Suppressor macrophage treated with lipopolysaccharide for 1 hour (primary cell): Measurements from ENCODE around the gene PSG4.
A peak's percentile ranks its signal among the peaks of the same experiment; 100 is the strongest.
"Not testable (repeated sequence)": the region's sequence is repeated elsewhere in the genome, so short reads cannot be mapped to it uniquely, and the experiment has no call there.

Experiments
- DNase-seq, 3 donors: peaks; one replicate each; pipeline ENCODE4 v3.0.0-alpha.2; 2020 to 2022

Gene PSG4

GRCh38 chr19:43205471-43206105, at the start of gene PSG4:
PSG4 (minus strand) TSS chr19:43205638; CDS start chr19:43205536, 102 bp downstream.
- peak in 1 of 3 donors; percentile 45 for DNase-seq

- DNase-seq: not testable (repeated sequence)
Observed at GRCh38 chr19:43251428-43251827, 46.0 kb upstream of the PSG4 start.

- DNase-seq: not testable (repeated sequence)
Observed at GRCh38 chr19:43250296-43250695, 44.9 kb upstream of the PSG4 start.

GRCh38 chr19:43248635-43249002, 43.2 kb upstream of the PSG4 start:
- not testable (repeated sequence) for DNase-seq

DNA sequence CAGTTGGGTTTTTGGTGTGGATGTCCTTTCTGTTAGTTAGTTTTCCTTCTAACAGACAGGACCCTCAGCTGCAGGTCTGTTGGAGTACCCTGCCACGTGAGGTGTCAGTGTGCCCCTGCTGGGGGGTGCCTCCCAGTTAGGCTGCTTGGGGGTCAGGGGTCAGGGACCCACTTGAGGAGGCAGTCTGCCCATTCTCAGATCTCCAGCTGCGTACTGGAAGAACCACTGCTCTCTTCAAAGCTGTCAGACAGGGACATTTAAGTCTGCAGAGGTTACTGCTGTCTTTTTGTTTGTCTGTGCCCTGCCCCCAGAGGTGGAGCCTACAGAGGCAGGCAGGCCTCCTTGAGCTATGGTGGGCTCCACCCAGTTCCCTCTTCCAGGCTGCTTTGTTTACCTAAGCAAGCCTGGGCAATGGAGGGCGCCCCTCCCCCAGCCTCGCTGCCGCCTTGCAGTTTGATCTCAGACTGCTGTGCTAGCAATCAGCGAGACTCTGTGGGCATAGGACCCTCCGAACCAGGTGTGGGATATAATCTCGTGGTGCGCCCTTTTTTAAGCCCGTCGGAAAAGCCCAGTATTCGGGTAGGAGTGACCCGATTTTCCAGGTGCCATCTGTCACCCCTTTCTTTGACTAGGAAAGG, 41.9 kb upstream of the PSG4 start:
- not testable (repeated sequence) for DNase-seq

GRCh38 chr19:43245848-43246247, 40.4 kb upstream of the PSG4 start:
- DNase-seq: not testable (repeated sequence)

DNA sequence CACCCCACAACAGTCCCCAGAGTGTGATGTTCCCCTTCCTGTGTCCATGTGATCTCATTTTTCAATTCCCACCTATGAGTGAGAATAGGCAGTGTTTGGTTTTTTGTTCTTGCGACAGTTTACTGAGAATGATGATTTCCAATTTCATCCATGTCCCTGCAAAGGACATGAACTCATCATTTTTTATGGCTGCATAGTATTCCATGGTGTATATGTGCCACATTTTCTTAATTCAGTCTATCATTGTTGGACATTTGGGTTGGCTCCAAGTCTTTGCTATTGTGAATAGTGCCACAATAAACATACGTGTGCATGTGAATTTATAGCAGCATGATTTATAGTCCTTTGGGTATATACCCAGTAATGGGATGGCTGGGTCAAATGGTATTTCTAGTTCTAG, 36.8 kb upstream of the PSG4 start:
- DNase-seq: not testable (repeated sequence)

DNA sequence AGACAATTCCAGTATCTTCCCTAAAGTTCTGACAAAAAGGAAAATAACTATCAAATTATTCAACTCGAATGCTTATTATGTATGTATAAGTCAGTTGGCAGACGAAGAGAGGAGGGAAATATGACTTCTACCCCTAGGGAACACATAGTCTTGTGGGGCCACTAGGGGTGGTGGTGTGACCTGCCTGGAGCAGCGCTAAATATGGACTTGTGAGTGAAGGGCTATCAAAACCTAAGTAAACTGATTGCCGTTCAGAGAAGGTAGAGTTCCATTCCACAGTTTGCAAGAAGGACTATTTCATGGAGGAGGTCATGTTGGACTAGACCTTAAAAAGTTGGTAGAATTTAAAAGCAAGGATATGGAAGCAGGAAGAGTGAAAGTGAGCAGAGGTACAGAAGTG, 32.8 kb upstream of the PSG4 start:
- DNase-seq: not testable (repeated sequence)

- DNase-seq: not testable (repeated sequence)
Observed at GRCh38 chr19:43235686-43236085, 30.2 kb upstream of the PSG4 start.

DNA sequence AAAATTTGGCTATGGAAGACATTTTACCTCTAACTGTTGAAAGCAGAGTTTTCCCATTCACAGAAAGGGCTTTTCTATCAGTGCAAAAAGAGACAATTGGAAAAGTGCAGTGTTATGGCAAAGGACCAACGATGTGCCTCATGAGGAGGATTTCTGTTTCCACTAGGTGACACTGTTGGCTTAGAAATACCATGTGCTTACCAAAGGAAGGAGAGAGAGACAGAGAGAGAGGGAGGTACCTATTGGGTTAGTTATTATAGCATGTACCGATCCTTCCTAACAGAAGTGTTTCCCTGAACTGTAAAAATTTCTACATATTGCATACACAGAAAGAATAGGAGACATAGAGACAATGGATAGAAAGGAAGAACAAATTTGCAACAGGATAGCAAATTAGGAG, 23.9 kb upstream of the PSG4 start:
- DNase-seq: no peak

- DNase-seq: not testable (repeated sequence)
Observed at GRCh38 chr19:43228730-43229129, 23.3 kb upstream of the PSG4 start.

DNA sequence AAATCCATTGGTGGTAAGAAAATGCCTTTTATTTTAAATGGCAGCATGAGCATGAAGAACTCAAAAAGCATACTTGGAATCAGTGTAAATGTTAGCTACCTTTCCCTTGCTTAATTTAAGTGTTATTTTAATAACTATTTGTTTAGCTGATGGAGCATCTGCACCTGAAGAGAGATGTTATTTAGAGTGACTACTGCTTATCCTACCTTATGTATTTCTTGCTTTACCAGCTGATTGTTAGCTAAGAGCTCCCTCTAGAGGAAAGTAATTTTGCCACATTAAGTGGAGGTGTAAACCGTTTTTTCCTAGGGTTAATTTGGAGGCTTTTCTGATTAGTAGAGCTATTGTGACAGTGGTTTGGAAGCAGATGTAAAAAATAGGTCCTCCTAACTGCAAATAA, 21.5 kb upstream of the PSG4 start:
- DNase-seq: not testable (repeated sequence)

DNA sequence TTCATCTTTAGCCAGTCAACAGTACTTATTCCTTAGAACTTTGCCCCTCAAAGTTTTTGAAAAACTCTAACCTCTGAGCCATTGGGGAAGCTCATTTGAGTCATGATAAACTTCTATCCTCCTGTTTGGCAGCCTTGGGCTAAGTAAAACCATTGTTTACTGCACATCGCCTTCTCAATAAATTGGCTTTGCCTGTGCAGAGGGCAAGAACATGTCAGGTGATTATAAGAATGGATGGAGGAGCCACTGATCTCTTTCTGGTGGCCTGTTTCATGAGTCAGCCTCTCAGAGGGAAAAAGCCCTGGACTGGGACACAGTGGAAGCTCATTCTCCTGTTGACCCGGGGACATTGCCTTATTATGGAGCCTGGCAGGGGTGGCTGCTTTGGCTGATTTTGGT, 19.4 kb upstream of the PSG4 start:
- DNase-seq: no peak

DNA sequence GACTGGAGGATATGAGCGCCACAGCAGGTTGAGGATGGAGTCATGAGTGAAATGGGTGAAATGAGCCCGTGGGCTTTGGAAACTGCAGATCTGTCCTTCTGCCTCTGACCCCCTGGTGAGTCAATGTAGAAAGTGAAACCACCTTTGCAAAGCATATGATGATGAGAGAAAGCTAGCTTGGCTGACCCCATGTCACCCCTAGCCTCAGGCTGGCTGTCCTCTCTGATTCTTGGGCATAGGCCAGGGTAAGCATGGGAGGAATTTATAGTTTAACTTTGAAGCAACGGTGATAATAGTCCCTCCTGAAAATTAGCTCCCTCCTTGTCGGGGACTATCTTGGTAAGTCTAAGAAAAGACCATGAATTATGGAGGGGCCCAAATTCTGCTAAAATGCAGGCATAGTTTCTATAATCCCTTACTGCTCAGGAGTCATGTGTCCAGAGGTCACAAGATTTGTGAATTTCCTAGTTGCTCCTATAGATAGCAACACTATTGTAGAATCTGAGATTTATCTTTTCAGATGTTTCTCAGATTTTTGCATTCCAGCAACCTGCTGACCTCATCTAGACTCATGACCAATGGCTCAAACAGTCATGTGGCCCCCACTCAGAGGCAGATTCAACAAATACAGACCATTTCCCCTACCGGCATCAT, 18.9 kb upstream of the PSG4 start:
- DNase-seq: not testable (repeated sequence)

GRCh38 chr19:43221891-43222290, 16.5 kb upstream of the PSG4 start:
- not testable (repeated sequence) for DNase-seq

GRCh38 chr19:43219136-43219535, 13.7 kb upstream of the PSG4 start:
- DNase-seq: not testable (repeated sequence)

- DNase-seq: not testable (repeated sequence)
Observed at GRCh38 chr19:43215881-43216280, 10.4 kb upstream of the PSG4 start.

- no peak for DNase-seq
Observed at GRCh38 chr19:43207991-43208390, 2.6 kb upstream of the PSG4 start.

DNA sequence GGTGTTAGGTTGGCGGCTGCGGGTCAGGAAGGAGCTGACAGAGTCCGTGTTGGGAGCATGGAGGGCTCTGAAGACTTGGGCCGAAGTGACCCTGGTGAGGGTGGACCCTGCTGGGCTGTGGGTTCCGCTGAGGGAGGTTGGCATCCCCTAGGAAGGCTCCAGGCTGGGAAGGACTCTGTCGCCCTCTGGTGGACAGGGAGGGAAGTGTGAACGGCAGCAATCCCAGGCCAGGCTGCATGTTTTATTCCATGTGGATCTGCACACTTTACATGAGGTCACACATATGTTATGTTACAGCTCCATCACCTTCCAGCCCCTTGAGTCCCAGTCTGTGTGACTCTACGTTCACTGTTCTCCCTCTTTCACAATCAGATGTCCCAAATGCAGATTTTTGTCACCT, 1.7 kb upstream of the PSG4 start:
- DNase-seq: peak in 1 of 3 donors; percentile 15

DNA sequence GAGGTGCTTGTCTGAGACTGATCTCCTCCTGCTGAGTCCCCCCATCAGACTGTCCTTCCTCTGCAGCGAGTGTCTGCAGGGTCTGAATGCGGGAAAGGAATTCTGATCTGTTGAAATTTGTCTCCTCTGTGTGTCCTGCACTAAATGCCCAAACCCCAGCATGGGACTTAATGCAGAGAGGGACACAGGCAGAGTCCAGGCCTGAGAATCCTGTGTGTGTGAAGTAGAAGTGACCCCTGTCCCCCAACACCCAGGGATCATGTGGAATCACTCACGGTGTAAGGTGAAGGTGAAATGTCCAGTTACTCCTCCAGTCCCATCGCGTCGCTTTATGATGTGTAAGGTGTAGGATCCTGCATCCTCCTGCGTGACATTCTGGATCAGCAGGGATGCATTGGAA, 1.8 kb downstream of the PSG4 start:
- DNase-seq: not testable (repeated sequence)

- not testable (repeated sequence) for DNase-seq
Observed at GRCh38 chr19:43201891-43202290, 3.5 kb downstream of the PSG4 start.

GRCh38 chr19:43201337-43201801, 4.1 kb downstream of the PSG4 start:
- not testable (repeated sequence) for DNase-seq

DNA sequence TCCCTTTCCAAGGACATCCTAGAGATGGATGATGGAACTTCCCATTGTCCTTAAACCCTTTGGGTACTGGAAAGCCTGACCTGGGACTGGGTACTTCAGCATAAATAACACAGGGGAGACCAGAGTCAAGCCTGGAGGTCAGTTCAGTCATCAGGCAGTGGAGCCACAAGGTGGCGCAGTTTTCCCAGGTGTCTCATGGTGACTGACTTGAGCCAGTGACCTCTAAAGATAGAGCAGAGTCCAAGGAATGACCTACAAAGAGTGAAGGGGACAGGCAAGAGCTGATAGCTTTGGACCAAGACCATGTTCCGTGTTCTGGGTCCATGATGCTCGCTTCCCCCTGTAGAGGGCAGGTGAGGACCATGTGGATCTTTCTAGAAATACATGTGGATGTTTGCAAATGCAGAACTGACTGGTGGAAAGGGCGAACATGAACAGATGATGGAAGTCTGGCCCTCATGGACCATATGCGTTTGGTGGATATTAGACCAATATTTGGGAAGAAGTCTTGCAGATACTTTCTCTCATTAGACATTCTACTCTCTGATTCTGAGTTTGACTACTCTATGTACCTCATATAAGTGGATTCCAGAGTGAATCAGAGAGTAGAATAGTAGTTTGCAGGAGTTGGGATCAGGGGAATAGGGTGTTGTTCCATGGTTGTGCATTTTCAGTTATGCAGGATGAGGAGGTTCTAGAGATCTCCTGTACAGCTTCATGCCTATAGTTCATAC, 6.6 kb downstream of the PSG4 start:
- DNase-seq: not testable (repeated sequence)
